ENCODE results near the gene EFCAB6.

Gene EFCAB6

DNA sequence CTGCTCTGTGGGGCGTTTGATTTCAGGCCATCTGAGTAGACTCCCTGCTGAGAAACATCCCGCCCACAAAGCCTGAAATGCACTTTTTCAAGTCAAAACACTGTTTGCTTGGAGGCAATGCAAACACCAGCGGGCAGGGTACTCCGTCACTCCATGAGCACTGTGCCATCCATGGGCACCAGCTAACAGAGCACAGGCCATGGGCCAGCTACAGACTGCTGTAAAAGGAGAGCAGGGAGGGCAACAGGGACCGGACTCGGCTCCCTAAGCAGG lies 16.6 kb upstream of the EFCAB6 start:
- no peak for DNase-seq

DNA sequence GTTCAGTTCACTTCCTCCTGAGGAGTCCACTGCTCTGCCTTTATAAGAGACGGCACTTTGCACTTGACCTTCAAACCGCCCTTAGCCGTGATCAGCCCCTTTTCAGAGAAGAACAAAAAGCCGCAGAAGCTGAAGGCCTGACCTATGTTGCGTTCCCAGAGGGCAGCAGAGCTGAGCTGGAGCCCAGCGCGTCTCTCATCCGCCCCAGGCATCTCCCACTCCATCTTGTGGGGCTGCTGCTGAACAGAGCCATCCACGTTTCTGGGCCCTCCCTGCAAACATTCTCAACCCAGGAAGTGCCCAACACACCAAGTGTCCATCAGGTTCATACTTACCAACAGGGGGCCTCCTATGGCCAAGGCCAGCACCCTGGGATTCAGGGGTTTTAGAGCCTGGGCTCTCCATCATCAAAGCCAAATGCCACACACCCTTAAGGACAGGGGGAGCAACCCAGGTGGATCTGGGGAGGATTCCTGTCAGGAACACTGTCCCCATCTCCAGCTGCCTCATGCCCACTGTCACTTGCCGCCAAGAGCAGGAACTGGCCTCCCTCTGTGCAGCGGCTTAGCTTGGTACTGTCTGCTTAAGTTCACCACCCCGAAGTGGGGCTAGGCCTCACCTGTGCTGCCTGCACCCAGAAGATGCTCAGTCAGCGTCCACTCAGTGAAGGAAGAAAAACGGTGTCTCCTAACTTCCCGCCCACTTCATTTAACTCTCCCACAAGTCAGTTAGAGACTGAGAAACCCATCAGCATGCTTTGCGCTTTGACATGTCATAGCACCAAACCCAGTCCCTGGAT lies 16.0 kb upstream of the EFCAB6 start:
- no peak for DNase-seq

DNA sequence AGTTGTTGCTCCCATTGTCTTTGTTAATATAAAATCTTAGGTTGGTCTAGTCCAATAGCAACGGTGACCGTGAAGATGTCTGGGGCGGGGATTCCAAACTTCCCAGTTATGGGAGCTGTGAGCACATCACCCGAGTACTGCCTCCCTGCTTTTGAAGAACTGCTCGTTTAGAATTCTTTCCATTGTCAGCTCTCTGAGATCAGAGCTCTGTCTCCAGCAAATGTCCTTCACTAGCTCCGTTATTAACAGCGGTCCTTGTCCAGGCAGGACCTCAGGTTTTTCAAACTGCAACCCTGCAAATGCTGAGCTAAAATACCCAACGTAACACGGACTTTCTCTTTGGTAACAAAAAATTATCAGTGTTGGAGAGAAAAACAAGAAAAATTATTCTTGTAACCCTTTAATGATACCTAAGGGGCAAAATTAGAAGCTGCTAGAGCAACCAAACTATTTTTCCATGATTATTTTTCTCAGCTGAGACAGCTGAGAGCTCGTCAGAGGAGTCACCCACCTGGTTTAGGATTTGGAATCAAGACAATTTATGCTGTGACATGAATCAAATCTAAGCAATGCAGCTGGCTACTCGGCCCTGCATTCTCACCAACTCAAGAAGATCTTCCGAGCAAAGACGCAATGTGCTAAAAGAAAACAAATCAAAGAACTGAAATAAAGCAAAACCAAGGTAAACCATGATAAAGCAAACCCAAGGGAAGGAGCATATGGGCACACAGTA lies 15.1 kb upstream of the EFCAB6 start:
- DNase-seq, result no peak

DNA sequence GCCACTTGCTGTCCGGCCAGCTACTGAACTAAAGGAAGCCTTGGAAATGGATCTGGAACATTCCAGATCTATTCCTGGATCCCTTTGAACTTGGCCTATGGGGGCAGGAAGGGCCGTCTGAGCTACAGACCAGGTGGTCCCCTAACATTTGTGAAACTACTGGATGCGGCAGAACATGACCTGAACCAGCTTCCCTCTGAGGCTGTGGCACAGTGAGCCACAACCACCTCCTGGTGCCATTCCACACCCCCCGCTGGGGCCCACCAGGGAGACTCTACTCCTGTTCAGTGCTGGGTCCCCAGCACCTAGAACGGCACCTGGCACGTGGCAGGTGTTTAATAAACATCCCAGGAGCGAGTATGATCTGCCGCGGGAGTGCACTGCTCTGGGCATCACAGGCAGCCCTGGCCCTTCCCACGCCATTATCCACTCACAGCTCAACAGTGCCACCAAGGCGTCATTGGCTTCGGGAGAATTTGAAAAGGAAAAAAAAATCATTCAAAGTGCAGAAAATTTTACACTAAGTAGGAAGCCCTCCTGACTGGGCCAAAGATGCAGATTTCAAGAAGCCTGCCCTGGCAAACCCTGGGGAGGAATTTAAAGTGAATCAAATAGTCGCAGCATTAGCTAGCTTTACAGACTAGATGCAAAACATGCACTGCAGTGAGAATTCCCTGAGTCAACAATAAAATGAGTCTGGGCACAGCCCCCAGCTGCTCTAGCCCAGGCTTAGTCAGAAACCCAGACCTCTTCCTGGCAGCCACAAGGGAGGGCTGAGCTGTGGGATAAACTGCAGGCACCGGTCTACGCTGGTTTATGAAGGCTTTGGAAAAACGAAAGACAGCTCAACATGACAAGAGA lies 14.3 kb upstream of the EFCAB6 start:
- DNase-seq, result peak; percentile 58

DNA sequence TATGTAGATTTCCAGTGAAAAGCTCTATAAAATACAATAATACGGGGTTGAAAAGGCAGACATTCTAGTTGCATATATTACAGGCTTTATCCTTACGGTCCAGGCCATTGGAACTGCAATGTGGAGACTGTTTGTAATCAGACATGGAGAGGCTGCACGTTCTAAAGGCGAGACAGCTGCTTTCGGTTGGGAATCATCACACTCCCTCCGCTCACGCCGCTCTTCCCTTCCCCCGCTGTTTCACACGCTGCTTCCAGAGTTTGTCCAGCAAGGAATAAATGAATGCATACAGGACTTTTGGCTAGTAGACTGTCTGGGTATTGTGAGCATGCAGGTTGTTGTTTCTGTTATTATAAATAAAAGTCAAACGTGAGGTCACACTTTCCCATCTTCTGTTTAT lies 13.5 kb upstream of the EFCAB6 start:
- DNase-seq, result no peak

DNA sequence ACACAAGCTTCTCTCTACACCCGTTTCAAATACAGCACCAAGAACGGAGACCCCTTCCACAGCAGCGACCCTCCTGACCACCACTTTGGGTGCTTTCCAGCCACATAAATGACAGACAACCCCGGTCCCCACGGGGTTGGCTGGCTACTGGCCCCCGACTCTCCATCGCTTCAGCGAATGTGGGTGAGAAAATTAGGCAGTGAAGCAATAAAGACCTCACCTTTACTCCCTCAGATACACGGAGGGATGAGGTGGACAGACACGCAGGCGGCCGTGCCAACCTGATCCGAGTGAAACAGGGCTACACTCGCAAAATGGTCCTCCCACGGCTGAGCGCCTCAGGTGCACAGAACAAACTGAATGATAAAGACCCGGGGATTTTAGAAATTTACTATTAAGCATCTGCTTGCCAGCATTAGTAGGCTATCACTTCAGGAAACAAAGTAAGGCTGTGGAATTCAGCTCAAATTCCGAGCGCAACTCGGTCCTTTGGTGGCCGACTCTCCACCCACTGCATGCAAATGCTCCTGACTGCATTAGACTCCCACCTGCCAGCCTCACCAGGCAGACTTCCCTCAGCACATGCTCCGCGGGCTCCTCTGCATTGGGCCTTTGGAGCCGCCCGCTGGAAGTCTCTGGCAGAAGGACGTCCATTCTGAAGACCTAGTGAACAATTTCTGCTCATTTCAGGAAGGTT lies 12.8 kb upstream of the EFCAB6 start:
- DNase-seq, result no peak

DNA sequence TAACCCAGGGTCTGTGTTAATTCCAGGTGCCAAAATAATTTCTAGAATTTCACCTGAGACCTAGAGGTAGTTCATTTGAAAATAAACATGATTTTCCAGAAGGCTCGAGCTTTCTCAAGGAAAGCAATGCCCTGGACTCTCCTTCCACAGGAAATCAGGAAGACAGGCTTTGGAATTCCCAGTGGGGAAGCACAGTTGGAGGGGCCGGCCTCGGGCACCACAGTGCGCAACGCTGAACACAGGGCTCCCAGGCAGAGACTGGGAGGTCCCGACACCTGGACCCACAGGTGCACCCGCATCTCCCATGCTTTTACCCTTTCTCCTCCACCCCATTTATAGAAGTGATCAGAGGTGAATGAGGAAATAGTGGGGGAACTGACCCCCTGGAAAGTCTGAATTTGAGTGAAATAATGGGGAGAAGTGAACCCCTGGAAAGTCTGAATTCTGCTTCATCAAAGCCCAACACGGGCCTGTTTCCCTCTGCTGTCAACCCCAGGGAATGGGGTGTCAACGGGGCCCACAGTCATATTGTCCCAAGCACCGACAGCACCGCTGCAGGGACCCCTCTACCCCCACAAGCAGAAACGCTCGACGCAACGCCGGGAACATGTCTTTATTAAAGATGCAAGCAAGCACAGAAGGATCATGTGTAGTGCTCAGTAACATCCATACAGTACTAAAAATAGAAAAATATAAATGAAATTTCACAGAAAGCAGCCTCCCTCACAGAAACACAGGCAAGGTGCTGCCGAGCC lies 12.0 kb upstream of the EFCAB6 start:
- DNase-seq, result no peak

DNA sequence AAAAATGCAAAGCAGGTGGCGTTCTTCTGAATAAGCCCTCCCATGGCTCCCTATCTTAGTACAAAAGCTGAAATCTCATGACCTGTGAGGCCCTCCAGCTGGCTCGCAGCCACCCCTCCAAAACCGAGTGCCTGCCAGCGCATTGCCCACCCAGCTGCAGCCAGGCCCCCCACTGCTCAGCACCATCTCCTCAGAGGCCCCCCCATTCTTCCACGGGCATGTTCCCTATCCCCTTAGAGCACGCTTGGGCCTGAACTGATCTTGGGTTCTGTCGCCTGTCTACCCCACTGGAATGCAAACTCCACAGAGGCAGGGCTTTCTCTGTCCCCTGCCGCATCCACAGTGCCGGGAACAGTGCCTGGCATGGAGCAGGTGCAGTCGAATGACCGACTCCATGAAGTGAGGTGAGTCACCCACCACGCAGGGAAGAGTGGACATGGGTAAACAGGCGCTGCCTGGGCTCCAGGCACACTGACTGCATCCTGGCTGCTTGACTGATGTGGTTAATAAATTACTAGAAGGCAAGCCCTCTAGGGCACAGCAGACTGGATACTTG lies 11.3 kb upstream of the EFCAB6 start:
- no peak for DNase-seq

DNA sequence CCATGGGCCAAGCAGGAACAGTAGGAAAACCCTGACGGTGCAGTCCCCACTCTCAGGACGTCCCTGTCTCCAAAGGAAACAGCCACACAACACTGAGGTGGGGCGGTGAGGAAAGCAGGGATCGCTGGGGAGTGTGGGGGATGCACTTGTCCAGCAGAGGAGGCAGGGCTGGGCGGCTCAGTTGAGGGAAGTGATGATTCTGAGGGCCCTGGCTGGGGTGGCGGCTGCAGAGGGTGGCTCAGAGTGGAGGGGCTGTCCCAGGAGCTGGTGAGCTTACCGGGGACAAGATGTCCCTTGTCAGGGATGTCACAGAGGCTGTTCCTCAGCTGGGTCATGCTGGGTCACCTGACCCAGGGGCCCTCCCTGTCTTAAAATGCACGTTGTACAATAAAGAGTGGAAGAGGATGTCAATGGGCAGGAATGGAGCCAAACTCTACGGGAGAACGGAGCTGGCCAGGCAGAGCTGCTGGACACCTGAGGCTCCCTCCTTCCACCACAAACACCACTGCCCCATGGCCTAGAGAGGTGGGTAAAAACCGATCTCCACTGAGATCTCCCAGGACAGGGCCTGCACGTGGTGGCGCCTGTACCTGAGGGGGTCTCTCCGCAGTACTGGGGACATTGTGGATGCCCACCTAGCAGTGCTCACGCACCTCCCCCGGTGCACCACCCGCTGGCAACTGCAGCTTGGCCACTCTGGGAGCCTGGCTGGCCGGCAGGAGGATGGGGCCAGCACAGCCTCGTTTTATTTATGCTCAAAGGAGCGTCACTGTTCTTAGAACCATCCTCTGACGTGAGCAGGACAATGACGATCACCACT lies 9.7 kb upstream of the EFCAB6 start:
- DNase-seq, result no peak

DNA sequence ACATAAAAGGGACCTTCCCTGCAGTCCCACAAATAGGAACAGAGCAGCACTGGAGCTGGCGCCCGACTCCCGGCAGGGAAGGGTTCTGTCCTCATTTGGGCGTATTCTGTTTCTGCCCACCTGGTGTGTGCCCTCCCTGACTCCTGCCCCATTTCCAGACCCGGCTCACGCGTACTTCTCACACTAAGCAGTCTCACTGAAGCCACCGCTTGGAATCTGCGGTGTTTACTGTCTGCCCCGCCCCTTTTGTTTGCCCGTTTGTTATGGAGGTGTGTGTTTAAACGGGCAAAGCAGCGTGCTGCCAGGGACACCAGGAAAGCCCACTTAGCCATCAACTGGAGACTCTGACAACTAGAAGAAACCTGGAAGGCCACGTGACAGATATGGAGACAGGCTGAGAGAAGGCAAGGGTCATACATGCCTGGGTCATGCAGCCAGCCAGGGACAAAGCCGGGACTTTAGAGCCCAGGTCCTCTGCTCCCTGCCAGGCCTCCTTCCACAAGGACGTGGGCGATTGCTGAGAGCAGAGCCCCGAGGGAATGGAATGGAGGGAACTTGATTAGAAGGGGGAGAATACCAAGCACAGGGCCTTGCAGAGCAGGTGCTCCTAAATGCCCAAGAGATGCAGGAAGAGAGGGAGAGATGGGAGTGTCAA lies 8.7 kb upstream of the EFCAB6 start:
- no peak for DNase-seq

DNA sequence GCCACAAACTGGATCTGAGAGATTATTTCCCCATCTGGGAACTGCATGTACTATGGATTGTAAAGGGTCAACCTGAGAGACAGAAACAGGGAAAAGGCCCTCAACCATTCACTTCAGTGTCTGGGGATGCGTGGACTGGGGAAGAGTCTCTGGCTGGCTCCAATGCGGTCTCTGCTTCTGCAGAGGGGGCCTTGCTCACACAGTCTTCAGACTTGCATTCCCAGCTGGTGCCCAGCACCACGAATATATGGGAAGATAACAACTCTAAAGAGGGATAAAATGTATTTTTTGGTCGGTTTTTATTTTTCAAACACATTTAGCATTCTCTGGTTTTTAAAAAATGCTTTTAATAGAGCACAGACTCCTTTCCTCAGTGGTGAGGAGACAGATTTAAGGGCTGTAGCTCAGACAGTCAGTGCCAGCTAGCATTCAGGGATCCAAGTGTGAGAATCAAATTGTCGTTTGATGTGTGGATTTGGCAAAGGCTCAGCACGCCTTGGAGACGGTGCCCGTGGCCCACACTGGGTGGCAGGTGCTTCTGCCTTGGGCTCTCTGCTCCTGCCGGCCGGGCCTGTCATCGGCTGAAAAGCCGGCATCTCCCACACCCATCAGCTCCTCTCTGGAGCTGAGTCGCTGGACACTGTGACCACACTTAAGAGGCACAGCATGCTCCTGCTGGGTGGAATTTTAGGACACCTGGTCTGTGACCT lies 8.0 kb upstream of the EFCAB6 start:
- DNase-seq, result no peak

DNA sequence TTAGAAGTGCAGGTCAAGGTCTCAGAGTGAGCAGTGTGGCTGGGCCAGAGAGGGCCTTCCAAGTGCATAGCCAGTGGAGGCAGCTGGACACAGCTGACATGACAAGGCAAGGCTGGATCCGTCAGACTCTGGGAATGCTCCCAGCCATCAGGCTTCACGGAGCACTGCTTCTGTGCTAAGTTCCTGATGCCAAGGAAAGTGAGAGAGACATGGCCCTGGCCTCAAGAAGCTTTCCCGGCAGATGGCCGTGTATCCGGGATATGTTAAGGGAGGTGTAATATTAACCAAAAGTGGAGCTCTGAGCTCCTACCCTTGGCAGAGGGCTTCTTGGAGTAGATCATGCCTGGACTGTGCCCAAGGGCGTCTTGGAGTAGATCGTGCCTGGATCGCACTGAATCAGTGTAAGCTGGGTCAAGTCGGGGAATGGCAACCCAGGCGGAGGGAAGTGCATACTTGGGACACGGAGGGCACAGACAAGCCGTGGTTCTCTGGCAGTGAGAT lies 7.4 kb upstream of the EFCAB6 start:
- no peak for DNase-seq

DNA sequence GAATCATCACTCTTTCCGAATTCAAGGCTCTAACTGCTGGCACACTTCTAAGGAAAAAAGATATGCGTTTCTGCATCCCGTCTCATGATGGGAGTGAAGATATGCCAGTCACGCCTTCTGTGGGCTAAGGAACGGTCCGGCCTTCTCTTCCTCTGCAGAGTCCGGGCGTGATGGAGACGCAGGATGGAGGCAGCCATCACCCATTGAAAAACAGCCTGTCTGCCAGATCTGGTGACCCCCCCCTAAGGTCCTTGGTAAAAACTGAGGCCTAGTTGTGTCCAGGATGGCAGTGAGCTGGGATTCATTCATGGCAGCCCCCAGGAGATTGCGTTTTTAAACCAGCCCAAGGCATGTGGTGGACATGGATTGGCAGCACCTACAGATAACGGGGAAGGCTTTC lies 6.9 kb upstream of the EFCAB6 start:
- no peak for DNase-seq

DNA sequence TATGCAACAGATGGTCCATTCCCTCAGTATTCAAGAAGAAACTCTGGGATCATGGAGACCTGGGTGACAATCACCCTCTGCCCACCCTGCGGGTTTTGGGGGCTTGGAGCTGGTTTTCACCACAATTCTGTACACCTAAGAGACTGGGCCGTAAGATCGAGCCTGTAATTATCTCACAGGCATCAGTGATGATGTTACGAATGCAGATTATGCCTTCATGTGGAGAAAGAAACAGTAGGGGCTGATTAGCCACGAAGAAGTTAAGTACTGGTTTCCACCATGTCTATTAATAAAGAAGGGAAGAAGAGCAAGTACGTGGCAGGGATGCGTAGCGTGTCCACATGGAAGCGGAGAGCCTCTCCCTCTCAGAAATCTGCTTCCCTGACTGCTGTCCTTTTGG lies 5.3 kb upstream of the EFCAB6 start:
- no peak for DNase-seq

DNA sequence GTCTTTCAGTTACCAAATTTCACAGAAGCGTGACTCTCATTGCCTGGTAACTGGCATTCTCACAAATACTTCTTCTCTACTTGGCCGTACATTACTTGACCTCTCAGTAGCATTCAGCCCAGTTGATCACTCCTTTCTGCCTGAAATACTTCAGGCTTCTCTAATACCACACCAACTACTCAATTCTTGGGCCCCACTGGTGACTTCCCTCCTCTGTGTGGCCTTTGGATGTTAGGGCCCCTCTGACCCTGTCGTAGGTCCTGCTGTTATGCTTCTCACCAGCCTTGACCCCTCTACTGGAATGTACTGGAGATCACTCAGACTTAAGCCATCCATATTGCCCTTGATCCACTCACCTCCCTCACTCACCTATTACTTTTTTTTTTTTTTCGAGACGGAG lies 2.2 kb upstream of the EFCAB6 start:
- no peak for DNase-seq

DNA sequence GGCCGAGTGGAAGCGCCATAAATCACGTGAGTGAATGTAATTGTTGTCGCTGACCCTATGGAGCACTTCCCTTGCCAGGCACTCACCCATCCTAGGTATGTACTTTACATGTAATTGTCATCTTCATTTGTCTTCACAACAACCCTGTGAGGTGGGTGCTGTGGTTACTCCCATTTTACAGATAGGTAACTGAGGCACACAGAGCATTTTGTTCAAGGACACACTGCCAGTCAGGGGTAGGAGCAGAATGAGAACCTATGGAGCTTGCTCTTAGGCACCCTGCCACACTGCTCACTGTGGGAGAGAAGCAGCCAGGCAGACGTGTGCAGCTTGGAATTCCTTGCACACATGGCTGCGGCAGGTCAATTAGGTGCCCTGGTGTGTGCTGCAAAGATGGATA lies 785 bp upstream of the EFCAB6 start:
- no peak for DNase-seq

DNA sequence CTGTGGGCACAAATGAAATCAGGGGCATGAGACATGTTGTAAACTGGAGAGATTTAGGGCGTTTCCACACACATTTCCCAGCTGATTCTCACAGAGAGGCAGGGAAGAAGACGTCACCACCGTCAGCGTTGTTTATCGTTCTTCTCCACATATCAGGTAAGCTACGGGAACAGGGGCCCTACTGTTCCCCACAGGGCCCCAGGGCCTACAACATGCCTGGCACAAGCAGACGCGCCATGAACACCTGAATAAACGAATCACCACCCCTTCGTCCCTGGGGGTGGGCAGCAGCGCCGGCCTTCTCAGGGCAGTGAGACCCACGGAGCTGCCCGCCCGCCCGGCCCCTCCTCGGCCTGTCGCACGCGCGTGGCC lies 342 bp downstream of the EFCAB6 start:
- DNase-seq, result peak; percentile 28

DNA sequence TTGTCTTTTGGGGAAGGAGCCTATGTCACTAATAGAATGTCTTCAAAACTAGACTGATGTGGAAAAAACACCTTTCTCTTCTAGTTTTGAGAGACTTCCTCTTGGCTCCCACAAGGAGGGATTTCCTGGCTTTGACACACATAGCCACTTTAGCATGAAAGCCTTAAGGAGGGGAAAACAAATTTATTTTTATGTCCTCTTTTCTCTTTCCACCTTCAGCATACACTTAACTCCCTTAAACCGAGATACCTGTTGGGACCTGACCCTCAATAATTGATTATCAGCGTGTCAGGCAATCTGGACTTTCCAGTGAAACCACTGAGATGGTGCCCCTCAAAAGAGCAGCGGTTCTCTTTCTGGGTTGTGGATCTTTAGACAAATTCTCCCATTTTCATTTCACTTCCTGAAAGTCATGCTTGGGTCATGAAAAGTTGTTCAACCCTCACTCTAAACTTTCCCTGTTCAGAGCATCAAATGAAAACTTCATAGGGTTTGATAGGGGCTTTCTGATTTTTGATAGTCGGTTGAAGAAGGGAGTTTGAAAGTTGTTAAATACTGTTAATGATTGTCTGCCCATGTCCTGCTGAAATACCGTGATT lies 9.1 kb downstream of the EFCAB6 start:
- DNase-seq, result no peak

DNA sequence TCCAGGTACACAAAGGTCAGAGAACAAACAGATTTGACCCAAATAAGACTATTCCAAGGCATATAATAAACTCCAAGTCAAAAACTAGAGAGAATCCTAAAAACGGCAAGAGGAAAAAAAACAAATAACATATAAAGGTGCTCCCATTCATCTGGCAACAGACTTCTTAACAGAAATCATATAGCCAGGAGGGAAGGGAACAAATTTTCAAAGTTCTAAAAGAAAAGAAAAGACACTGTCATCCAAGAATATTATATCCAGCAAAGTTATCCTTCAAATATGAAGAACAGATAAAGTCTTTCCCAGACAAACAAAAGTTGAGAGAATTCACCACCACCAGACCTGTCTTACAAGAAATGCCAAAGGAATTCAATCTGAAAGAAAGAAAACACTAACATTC lies 11.1 kb downstream of the EFCAB6 start:
- no peak for DNase-seq

DNA sequence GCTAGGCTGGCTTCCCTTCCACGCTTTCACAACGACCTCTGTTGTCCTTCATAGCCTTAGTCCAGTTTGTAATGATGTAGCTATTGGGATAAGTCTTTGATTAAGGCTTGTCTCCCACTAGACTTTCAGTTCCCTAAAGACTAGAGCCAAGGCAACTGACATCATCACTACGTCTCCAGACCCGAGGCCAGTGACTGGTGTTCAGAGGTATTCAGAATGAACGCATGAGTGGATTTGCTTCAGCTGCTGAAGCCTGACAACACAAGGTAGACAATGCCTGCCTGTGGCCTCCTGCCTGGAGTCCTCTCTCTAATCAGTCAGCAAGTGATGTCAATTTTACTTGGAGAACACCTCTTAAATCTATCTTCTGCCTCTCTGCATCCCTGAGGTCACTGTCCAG lies 13.6 kb downstream of the EFCAB6 start:
- no peak for DNase-seq

Data from EL (cell line).